22Rv1 (cell line): ENCODE measurements around the gene ISCA2.

Experiments
- H3K27ac ChIP-seq: fragments of 450-650 bp; 2 replicates; pipeline ENCODE4 v1.5.1; 2017
- ZFX ChIP-seq: fragments of 450-650 bp; IDR thresholded peaks from 2 replicates; pipeline ENCODE4 v1.6.1; 2017; ENCODE audit warnings: antibody characterized with exemption, borderline replicate concordance
- TF ChIP-seq, protein P1 (sequence below): fragments of 450-650 bp; IDR thresholded peaks from 2 replicates; pipeline ENCODE4 v1.5.1; 2017; ENCODE audit warnings: mild to moderate bottlenecking

The ISCA2 gene

DNA sequence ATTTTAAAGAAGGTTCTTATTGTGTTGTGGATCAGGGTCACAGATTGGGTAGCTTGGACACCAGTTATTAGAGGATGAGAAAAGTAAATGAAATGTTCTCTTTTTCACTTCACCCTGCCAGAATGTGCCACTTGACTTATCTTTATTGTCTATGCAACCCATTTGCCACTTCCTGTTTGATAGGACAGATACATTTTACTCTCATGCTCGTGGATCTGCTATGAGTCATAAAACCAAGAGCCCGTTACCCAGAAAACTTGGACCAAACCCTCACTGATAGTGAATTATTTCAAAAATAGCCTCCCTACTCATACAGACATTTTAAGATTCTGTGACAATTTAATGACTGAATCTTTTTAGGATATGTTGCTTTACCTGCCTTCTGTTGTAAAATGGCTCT, 1.8 kb downstream of the ISCA2 start:
- TF ChIP-seq, protein P1, sequence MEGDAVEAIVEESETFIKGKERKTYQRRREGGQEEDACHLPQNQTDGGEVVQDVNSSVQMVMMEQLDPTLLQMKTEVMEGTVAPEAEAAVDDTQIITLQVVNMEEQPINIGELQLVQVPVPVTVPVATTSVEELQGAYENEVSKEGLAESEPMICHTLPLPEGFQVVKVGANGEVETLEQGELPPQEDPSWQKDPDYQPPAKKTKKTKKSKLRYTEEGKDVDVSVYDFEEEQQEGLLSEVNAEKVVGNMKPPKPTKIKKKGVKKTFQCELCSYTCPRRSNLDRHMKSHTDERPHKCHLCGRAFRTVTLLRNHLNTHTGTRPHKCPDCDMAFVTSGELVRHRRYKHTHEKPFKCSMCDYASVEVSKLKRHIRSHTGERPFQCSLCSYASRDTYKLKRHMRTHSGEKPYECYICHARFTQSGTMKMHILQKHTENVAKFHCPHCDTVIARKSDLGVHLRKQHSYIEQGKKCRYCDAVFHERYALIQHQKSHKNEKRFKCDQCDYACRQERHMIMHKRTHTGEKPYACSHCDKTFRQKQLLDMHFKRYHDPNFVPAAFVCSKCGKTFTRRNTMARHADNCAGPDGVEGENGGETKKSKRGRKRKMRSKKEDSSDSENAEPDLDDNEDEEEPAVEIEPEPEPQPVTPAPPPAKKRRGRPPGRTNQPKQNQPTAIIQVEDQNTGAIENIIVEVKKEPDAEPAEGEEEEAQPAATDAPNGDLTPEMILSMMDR = no peak
- TF ChIP-seq ZFX = no peak

GRCh38 chr14:74500417-74501134, 7.0 kb downstream of the ISCA2 start:
- no peak overlapping the region for H3K27ac ChIP-seq
- TF ChIP-seq, protein P1 = no peak
- TF ChIP-seq ZFX = no peak

More for the DNA sequence above, 1.8 kb downstream of the ISCA2 start:
- H3K27ac ChIP-seq = no peak overlapping the region

DNA sequence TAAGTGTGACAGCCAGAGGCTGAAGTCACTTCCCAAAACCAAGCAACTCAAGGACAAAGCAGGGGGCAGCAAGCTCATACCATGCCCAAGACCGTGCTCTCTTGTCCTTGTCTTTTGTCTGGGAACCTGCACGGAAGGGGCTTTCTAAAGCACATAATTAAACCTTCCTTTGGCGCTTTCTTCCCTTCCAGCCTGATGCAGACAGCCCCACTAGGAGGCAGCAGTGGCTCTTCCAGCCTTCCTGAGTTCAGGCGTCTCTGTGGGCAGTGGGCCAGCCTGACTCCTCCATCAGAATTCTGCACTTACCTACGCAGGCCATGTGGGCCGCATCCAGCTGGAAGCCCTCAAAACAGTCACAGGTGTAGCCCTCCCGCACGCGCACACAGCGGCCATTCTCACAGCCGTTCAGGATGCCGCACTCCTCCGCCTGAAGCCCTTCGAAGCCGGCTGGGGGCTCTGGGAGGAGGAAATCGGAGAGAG, 7.6 kb downstream of the ISCA2 start:
- no peak overlapping the region for H3K27ac ChIP-seq
- TF ChIP-seq, protein P1 = peak; percentile 76
- no peak for TF ChIP-seq ZFX

DNA sequence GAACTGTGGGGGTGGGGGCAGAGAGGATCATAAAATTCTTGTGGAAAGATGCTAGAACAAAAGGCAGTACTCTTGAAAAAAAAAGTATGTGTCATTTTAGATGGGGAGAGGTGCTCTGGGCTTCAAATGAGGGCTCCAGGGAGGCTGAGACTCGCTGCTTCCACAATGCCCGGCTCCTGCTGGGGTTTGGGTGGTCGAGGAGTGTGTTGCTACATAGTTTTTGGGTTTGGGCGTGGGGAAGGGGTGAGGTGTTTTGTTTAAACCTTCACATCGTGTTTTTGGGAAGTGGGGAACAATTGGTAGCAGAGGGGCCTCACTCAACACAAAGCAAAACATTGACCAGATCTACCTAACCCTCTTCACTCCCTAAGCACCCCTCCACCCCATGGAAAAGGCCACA, 8.1 kb downstream of the ISCA2 start:
- TF ChIP-seq, protein P1 = no peak
- TF ChIP-seq ZFX = no peak

GRCh38 chr14:74502236-74503019, 8.9 kb downstream of the ISCA2 start:
- no peak overlapping the region for H3K27ac ChIP-seq
- TF ChIP-seq, protein P1 = peak; percentile 70
- no peak for TF ChIP-seq ZFX

More for the DNA sequence above, 8.1 kb downstream of the ISCA2 start:
- H3K27ac ChIP-seq = no peak overlapping the region

GRCh38 chr14:74503291-74503937, 9.8 kb downstream of the ISCA2 start:
- TF ChIP-seq, protein P1 = no peak
- no peak for TF ChIP-seq ZFX
- H3K27ac ChIP-seq = no peak overlapping the region

- no peak for TF ChIP-seq ZFX
- TF ChIP-seq, protein P1 = no peak
- H3K27ac ChIP-seq = no peak overlapping the region
Measured at GRCh38 chr14:74503938-74504335, 10.4 kb downstream of the ISCA2 start.
